Medulla oblongata (tissue), 1 donor: ENCODE measurements around the gene RANBP17.
"Not testable (repeated sequence)": the region's sequence is repeated elsewhere in the genome, so short reads cannot be mapped to it uniquely, and the experiment has no call there.

Experiments
- DNase-seq: peaks from one replicate; pipeline ENCODE4 v3.0.0-alpha.2; 2015; ENCODE audit errors: extremely low spot score

Gene RANBP17

DNA sequence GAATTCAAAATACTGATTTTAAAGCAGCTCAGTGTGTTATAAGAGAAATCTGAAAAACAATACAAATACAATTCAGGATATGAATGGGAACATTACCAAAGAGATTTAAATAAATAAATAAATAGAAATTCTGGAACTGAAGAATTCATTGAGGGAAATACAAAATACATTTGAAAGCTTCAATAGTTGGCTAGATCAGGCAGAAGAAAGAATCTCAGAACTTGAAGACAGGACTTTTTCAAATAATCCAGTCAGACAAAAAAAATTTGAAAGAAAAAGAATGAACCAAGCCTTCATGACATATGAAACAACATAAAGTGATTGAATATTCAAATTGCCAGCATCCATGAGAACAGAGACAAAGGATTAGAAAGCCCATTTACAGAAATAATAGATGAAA lies 387.6 kb downstream of the RANBP17 start:
- no peak for DNase-seq

DNA sequence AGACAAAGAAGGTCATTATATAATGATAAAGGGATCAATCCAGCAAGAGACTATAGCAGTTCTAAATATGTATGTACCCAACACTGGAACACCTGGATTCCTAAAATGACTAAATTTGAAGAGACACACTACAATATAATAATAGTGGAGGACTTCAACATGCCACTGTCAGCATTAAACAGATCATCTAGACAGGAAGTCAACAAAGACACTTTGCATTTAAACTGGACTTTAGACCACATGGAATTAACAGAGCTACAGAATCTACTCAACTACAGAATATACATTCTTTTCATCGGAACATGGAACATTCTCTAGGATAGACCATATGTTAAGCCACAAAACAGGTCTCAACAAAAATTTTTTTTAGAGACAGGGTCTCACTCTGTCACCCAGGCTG lies 388.9 kb downstream of the RANBP17 start:
- no peak for DNase-seq

DNA sequence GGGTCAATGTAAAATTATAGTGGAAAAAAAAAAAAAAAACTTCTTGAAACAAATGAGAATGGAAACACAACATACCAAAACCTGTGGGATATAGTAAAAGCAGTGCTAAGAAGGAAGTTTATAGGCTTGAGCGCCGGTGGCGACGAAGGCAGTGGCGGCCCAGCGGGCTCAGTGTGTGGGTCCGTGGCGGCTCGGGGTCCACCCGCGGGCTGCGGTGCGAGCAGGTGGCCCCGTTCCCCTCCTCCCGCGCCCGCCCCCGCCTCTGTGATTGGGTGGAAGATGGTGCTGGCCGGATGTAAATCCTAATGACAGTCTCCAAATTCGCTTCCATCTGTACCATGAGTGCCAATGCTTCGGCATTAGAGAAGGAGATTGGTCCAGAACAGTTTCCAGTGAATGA lies 389.7 kb downstream of the RANBP17 start:
- DNase-seq, result no peak

DNA sequence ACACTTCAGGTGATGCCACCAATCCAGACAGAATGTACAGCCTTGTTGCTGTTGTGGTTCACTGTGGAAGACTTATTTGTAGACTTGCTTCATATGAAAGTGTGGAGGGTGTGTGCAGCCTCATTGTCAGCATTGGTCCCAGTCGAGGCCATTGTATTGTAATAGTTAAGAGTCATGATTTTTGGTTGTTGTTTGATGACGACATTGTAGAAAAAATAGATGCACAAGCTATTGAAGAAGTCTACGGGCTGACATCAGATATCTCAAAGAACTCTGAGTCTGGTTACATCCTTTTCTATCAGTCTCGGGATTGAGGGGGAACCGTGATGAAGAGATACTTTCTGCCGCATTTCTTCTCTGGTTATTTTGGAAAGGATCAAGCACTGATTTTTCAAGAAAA lies 390.9 kb downstream of the RANBP17 start:
- DNase-seq, result no peak

DNA sequence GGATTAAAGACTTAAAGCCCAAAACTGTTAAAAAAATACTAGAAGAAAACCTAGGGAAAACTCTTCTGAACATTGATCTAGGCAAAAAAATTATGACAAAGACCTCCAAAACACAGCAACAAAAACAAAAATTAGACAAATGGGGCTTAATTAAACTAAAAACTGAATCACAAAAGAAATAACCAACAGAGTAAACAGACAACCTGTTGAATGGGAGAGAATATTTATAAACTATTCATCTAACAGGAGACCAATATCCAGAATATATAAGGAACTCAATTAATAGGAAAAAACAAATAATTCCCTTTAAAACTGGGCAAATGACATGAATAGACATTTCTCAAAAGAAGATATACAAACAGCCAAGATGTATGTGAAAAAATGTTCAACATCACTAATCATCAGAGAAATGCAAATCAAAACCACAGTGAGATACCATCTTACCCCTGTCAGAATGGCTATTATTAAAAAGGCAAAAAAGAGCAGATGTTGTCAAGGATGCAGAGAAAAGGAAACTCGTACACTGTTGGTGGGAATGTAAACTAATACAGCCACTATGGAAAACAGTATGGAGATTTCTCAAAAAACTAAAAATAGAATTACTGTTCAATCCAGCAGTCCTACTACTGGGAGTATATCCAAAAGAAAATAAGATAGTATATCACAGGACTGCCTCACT lies 397.1 kb downstream of the RANBP17 start:
- DNase-seq, result no peak

DNA sequence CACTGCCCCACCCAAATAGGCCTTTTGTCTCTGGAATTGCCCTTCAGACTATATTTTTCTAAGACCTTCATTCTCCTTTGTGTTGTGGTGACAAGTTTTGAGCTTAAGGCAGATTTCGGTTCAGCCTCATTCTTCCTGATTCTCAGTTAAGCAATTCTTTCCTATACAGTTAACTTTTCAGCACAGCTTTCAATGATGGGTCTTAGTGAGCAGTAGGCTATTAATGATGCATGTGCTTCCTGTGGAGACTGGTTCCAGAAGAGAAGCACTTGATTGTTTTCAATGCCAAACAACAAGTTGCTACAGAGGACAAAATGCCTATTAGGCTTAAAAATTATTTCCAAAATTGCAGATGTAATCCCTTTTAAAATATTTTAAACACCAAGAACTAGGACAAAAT lies 399.5 kb downstream of the RANBP17 start:
- DNase-seq, result peak; percentile 6

DNA sequence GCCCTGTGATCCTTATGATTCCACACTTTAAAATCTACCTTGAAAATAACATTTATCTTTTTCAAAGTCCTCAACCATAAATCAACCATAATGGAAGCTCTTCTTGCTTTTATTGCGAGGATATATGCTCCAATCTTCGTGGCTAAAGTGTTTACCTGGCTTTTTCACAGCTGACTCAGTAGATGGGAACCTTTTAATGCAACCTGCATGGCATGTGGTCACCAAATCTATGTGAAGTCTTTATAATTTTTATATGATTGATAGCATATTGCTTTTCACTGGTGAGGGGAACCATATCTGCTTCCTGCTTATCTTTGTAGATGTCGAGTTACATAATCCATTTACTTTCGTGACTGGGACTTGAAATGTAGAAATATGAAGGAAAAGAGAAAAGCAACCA lies 400.1 kb downstream of the RANBP17 start:
- no peak for DNase-seq

DNA sequence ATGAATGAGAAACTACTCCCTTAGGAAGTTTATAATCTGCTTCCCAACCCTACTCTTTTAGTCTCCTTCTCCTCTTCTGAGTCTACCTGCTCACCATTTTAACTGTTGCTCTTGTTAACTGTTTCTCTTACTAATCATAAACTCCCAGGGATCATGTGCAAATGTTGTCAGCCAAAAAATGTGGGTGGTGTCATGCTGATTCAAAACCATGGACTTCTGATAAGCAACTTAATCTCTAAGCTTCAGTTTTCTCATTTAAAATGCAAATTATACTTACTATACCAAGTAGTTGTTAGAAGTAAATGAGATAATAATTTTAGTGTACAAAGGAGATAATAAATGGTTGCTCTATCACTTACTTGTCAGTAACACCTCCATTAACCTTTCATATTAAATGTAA lies 401.4 kb downstream of the RANBP17 start:
- DNase-seq, result no peak

DNA sequence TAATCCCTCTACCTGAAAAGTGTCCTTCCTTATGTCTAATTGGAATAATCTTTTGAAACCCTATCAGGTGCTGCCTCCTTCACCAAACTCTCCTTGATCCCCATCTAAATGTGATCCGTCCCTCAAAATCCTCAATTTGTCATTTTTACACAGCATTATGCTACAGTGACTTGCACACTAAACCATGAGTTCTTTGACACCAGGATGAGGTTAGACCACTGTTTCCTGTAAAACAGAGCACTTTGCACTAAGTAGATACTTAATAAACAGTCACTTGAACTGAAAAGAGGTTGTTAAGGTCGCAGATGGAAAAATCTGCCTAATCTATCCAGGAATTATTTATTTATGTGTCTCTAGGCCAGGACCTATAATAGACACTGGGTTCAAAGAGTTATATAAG lies 403.0 kb downstream of the RANBP17 start:
- DNase-seq, result no peak

DNA sequence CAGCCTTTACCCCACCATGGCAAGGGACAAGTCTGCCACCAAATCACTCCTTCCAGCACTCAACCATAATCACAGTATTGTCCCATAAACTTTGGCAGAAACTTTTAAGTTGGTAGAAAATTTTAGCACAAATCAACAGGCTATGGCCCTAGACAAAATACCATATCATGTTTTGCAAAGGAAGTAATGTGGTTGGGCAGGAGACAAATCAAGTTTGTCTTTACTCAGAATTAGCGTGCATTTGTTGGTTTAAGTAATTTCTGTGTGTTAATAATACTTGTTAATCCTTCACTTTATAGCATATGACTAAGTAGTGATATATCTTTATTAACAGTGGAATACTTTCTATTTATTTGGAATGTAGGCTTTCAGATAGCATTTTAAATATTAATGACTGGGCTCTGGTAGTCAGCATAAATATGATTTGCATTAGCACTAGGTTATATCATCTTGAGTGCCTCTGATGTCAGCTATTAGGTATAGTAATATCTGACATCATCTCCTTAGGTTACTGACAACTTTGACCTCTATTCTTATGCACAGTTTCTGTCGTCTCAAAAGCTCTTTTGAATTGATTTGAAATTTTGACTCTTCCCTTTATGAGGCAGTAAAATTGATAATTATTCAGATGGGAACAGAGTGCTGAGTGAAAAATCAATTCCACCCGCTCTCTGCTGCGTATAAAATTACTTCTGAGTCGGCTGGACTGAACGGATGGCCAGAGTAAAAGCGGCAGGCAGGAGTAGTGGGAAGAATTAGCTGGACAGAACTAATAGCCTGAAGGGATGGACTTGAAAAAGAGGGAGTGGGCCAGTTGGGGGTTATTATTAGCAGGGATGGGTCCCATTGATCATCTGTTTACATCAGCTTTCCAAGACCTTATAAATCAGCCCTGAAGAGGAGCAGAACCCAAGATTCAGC lies 407.1 kb downstream of the RANBP17 start:
- no peak for DNase-seq

DNA sequence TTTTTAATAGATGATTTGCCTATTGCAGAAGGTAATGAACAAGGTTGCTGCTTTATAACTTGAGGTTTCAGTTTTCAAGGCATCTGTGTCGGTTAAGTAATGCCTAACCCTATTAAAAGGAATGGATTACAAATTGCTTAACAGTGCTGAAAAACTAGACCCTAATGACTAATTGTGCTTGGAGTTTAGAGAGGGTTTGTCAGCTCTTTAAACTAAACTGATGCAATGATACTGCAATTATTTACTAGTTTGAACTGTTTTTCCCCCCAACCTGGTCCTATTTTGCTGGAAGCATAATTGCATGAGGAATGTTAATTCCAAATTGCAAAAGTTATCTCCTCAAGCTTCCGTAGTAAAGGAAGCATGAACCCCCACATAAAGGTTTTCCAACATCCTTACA lies 407.9 kb downstream of the RANBP17 start:
- no peak for DNase-seq

DNA sequence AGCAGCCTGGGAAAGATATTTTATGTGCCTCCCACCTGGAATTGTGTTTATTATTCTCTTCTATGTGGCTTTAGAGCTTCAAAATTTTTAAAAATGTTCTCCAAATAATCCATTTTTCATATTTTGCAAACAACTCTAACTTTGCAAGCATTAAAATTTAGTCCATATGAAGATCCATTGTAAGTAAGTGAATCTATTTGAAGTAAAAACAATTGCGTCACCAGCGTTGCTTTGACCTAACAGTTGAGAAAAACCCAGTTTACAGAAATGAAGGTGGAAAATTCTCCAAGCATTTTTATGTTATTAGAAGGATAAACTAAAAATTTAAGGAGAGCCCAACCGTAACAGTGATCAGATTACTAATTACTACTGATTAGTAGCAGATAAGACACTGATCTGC lies 408.3 kb downstream of the RANBP17 start:
- DNase-seq, result no peak

DNA sequence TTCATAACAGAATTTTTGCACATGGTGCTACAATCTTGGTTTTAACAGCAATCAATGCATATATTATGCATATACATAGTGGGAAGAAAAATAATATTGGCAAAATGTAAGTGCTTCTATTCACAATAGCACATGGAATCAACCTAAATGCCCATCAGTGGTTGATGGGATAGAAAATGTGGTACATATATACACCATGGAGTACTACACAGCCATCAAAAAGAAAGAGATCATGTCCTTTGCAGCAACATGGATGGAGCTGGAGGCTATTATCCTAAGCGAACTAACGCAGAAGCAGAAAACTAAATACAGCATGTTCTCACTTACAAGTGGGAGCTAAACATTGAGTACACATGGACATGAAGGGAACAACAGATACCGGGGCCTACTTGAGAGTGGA lies 410.0 kb downstream of the RANBP17 start:
- DNase-seq, result no peak

DNA sequence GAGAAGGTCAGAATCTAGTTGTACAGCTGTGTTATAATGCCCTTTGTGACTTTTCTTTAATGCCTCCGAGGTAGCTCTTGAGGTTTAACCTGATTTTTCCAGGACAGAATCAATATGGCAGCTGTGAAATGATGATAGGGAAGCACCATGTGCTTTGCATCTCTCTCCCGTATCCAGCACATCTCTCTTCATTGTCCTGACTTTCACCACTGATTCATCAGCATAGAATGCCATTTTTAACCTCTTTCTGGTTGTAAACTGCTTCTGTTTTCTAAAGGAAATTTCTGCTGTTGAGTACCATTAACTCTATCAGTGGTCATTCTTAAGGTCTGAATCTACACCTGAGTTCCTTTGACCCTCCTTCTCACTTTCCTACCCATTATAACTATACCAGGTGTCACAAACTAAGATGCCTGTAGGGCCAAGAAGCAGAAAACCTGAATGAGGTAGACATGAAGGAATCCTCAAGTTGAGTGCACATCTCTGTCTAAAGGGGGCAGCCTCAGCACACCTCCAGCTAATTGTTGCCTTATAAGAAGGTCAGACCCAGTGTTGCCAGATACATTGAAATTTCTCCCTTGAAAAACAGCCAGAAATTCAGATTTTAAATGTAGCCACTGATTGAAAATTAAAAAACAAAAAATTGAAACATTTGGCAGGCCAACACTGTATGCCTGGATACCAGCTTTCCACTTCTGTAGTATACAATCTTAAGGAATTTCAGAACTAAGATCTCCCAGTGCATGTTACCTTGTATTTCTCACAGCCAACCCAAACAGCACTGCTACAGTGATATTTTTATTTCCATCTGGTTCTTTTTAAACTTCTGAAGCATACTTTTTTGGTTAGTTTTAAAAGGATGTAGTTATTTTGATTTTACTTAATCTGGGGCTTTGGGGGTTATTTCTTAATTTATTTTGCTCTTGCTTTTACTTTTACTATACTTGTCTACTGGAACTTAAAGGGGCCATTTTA lies 411.5 kb downstream of the RANBP17 start:
- DNase-seq, result no peak

DNA sequence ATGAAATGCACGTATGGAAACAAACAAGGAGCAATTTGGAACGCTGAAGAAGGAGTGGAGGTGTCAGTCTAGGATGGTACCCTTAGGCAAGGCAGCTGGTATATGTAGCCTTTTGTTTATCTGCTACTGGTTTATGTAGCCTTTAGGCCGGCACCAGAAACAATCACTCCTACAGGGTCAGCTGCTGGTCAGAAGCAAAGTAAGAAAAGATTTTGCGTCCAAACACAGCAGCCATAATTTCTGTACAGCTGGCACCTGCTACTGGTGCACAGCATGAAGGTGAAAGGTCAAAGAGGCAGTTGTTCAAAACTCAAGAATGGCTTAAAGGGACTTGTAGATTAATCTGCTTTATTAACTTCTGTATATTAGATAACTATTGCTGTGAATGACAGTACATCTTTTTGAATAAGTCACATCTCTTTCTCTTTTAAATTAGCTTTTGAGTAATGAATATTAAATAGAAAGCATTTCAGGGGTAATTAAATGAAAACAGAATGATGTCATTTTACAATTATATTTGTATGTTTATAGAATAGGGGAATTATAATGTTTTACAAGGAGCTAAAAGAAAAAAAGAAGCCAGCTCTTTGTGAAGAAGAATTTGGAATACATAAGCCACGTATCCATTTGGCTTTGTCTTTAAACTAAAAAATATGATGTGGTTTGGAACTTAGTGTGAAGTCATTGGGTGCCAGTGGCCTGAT lies 414.2 kb downstream of the RANBP17 start:
- no peak for DNase-seq

DNA sequence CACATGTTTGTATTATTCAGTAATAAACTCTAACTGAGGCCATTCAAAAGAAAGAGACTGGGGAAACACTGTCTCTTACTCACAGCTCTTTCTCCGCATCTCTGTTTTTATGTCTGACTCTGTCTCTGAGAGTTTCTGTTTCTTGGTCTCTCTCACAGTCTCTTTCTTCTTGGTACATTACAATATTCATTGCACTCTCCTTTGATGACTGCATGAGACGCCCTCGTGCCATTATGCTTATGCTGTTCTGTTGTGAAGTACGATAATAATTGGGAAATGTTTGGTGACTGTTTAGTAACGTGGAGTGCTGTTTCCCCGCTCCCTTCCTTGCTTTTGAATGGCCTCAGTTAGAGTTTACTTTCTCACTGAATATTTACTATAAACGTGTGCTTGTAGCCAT lies 421.9 kb downstream of the RANBP17 start:
- no peak for DNase-seq

DNA sequence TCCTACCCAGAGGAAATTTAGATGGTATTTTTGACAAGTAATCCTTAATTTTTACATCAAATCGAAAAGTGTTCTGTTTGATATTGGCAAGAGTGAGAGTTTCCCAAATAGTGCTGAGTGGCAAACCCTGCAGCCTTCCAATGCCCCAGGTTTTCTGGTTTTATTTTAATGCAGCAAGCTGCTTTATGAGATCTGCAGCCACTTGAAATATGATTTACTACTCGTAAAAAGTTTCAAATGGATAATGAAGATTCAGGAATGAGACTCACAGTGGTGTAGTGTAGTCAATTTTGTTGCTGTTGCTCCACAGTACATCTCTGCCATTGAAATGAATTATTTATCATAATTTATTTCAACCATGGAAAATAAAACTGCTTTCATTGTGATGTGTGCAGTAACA lies 423.6 kb downstream of the RANBP17 start:
- DNase-seq, result no peak

DNA sequence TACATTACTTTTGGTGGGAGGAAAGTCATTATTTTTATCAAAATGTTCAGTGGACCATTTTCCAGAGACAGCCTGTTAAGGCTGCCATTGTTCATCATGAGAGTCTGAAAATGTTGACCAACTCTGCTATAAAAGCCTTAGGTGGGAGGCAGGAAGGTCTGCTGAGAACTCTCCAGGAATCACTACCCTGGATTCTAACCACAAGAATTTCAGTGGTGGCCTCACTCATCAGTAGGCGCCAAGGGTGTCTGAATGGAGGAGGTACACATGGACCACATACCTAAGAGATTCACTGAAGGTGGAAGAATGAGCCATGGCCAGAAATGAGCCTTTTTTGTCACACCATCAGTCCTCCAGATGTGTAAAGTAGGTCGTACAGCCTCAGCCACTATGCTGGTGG lies 426.2 kb downstream of the RANBP17 start:
- DNase-seq, result no peak

DNA sequence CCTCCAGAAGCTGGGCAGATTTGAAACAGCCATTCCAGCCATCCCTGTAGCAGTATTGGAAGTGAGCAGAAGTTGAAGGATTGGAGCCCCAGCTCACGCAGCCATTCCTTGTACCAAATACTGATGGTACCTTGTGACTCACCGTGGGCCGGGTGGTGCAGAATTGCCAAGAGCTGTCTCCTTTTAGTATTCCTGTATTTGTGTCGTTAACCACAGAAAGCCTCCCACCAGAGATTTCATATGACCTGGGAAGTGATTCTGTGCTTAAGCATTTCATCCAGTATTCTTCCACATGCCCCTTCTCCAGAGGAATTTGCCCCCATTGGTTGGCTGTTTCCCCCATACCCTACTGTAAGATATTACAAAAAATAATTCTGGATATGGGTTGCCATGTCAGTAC lies 429.6 kb downstream of the RANBP17 start:
- DNase-seq, result no peak

DNA sequence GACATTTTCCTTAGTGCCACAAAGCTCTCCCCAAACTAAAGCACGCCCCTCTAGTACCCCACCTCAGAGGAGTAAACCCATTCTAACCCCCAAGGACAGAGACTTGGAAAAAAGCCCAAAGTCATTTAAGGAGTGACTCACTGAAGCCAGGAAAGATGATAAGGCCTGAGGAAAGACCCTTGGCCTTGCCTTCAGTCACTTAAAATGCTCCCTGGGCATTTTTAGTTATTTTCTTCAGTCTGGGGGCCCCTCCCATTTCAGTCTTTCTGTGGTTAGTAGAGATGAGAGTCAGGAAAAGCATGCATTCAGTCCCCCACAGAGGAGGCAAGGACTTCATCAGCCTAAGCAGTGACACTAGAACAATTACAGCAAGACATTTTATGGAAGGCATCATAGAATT lies 433.5 kb downstream of the RANBP17 start:
- no peak for DNase-seq

DNA sequence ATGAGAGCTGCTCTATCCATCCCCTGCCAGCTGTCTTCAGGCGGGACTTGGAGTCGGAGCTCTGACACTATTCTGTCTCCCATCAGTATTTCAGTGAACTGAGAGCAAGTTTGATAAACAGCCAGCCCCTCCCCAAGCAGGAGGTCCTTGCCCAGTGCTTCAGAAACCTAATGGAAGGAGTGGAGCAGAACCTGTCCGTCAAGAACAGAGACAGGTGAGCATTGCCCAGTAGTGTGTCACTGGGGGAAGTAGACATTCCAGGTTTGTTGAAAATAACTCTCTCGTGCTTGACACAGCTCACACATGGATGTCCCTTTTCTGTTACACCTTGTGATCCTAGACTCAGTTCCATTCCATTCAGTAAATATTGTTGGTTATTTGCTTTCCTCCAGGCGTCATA lies 434.0 kb downstream of the RANBP17 start:
- DNase-seq, result no peak

DNA sequence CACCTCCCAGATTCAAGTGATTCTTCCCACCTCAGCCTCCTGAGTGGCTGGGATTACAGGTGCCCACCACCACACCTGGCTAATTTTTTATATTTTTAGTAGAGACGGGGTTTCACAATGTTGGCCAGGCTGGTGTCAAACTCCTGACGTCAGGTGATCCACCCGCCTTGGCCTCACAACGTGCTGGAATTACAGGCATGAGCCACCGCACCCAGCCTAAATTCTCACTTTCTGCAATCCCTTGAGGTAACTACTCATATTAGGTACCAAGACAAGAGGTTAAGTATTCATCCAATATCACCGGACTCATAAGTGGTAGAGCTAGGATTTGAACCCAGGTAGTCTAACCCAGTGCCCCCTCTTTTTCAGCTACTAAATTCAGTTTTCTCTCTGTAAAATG lies 436.1 kb downstream of the RANBP17 start:
- not testable (repeated sequence) for DNase-seq
